CD14-positive monocyte (primary cell): ENCODE data around the gene CEP131. TPM values are rescaled to one million over a fixed set of nuclear protein-coding genes. Genes with fewer than 3 reads are reported as not detected.
"Not testable (repeated sequence)": the region's sequence is repeated elsewhere in the genome, so short reads cannot be mapped to it uniquely, and the experiment has no call there.

Experiments used
- DNase-seq, 3 donors: peaks; one replicate each; pipeline ENCODE4 v3.0.0-alpha.2; 2011 to 2022
- H2AFZ ChIP-seq: 2 replicates; pipeline ENCODE4 v1.6.0; 2012; ENCODE audit warnings: mild to moderate bottlenecking, low read depth, low read length, inconsistent platforms; ENCODE audit not compliant: insufficient read depth, poor library complexity, severe bottlenecking
- H3K27ac ChIP-seq, 2 donors: 1 replicate in 1 of 2; 2 replicates in 1 of 2; pipeline ENCODE4 v1.5.1; 2012 to 2013; ENCODE audit warnings: low read length in 2 of 2, control low read depth in 1 of 2, inconsistent platforms in 1 of 2, low read depth in 1 of 2, mild to moderate bottlenecking in 1 of 2
- H3K27me3 ChIP-seq, 2 donors: one replicate each; pipeline versions ENCODE4 v1.6.0 to v1.6.1; 2011 to 2013; ENCODE audit warnings: low read length in 2 of 2; ENCODE audit not compliant: control insufficient read depth in 2 of 2, insufficient read depth in 2 of 2
- H3K36me3 ChIP-seq, 2 donors: replicated peaks in 1 of 2; 1 replicate in 1 of 2; 2 replicates in 1 of 2; pipeline versions ENCODE4 v1.5.1 to v1.6.1; 2012 to 2013; ENCODE audit warnings: low read length in 2 of 2, control low read depth in 1 of 2, inconsistent platforms in 1 of 2, mild to moderate bottlenecking in 1 of 2; ENCODE audit not compliant: insufficient read depth in 2 of 2, control insufficient read depth in 1 of 2
- H3K4me1 ChIP-seq, 2 donors: 1 replicate in 1 of 2; 2 replicates in 1 of 2; pipeline versions ENCODE4 v1.5.1 to v1.6.1; 2012 to 2013; ENCODE audit warnings: low read length in 2 of 2, control low read depth in 1 of 2, inconsistent platforms in 1 of 2, mild to moderate bottlenecking in 1 of 2, moderate library complexity in 1 of 2; ENCODE audit not compliant: insufficient read depth in 2 of 2, control insufficient read depth in 1 of 2
- H3K4me2 ChIP-seq: replicated peaks from 2 replicates; pipeline ENCODE3; 2012; ENCODE audit warnings: low read length, moderate library complexity, mild to moderate bottlenecking; ENCODE audit not compliant: poor library complexity, severe bottlenecking; ENCODE audit errors: extremely low read depth
- H3K4me3 ChIP-seq, 3 experiments: fragments of 200-600 bp in 1 of 3; sonication (generic) in 1 of 3; replicated peaks in 1 of 3; 1 replicate in 2 of 3; 2 replicates in 1 of 3; pipeline ENCODE4 v1.5.1; 2011 to 2013; ENCODE audit warnings: low read length in 3 of 3, mild to moderate bottlenecking in 3 of 3, control low read depth in 2 of 3, low read depth in 2 of 3, inconsistent platforms in 1 of 3, moderate library complexity in 1 of 3
- H3K79me2 ChIP-seq: 2 replicates; pipeline ENCODE4 v1.6.0; 2012; ENCODE audit warnings: mild to moderate bottlenecking, control low read depth, inconsistent platforms, low read length, moderate library complexity; ENCODE audit not compliant: insufficient read depth
- H3K9ac ChIP-seq: 2 replicates; pipeline ENCODE4 v1.6.0; 2017; ENCODE audit warnings: low read length, mild to moderate bottlenecking; ENCODE audit not compliant: insufficient read depth, poor library complexity, severe bottlenecking
- H3K9me3 ChIP-seq, 2 donors: replicated peaks in 1 of 2; 1 replicate in 1 of 2; 2 replicates in 1 of 2; pipeline versions ENCODE4 v1.5.1 to v1.6.1; 2012 to 2013; ENCODE audit warnings: low read length in 2 of 2, control low read depth in 1 of 2; ENCODE audit not compliant: control insufficient read depth in 1 of 2, insufficient read depth in 1 of 2
- H4K20me1 ChIP-seq: 2 replicates; pipeline ENCODE4 v1.6.0; 2012; ENCODE audit warnings: mild to moderate bottlenecking, low read length, control low read depth, moderate library complexity; ENCODE audit not compliant: insufficient read depth
- H3K27ac Mint-ChIP-seq, 7 donors: one replicate each; pipeline ENCODE4 v1.8.0; 2020; ENCODE audit warnings: mild to moderate bottlenecking in 7 of 7, mixed read lengths in 7 of 7, moderate library complexity in 6 of 7, inconsistent platforms in 2 of 7
- H3K27me3 Mint-ChIP-seq, 3 donors: one replicate each; pipeline ENCODE4 v1.8.0; 2021 to 2022; ENCODE audit warnings: low read depth in 3 of 3, mild to moderate bottlenecking in 3 of 3, mixed read lengths in 3 of 3, moderate library complexity in 3 of 3, inconsistent platforms in 1 of 3
- H3K36me3 Mint-ChIP-seq, 2 donors: one replicate each; pipeline ENCODE4 v1.8.0; 2020; ENCODE audit warnings: mixed read lengths in 2 of 2, inconsistent platforms in 1 of 2, mild to moderate bottlenecking in 1 of 2
- H3K4me1 Mint-ChIP-seq: one replicate; pipeline ENCODE4 v1.8.0; 2020; ENCODE audit warnings: mild to moderate bottlenecking, mixed read lengths
- H3K4me3 Mint-ChIP-seq, 2 donors: one replicate each; pipeline ENCODE4 v1.8.0; 2020; ENCODE audit warnings: mild to moderate bottlenecking in 2 of 2, mixed read lengths in 2 of 2, moderate library complexity in 1 of 2
- H3K9me3 Mint-ChIP-seq, 7 donors: one replicate each; pipeline ENCODE4 v1.8.0; 2020 to 2022; ENCODE audit warnings: mixed read lengths in 7 of 7, mild to moderate bottlenecking in 6 of 7, moderate library complexity in 6 of 7, inconsistent platforms in 2 of 7
- WGBS: methylation state at CpG from one replicate; pipeline ENCODE4 v1.1.5; 2013; ENCODE audit warnings: missing lambda C conversion rate; ENCODE audit not compliant: insufficient coverage; 5-methylcytosine and 5-hydroxymethylcytosine counted together
- intact Hi-C, 2 donors: fragments of 100-400 bp; cut with micrococcal nuclease; formaldehyde crosslinking; loops; one replicate each; pipeline versions ENCODE4 v1.15.0 to v1.15.1; 2023
- polyA plus RNA-seq, 3 donors: library from polyadenylated mRNA; depleted of rRNA in 1 of 3; unstranded in 2 of 3; stranded (reverse) in 1 of 3; fragments of 300-500 nt in 2 of 3; fragments of >200 nt in 1 of 3; fragmentation: Illumina TruSeq in 2 of 3; gene quantifications; 1 replicate in 2 of 3; 2 replicates in 1 of 3; pipeline ENCODE4 v1.2.3, GENCODE V29; 2012 to 2021
- TF ChIP-seq, protein P1 (sequence below): fragments of 200-600 bp; IDR thresholded peaks from one replicate; pipeline ENCODE4 v1.8.0; 2022; ENCODE audit warnings: antibody characterized with exemption, mild to moderate bottlenecking

CEP131 gene
- polyA plus RNA-seq, 3 donors = 0.69 to 9.7 (median 1.0) TPM

DNA sequence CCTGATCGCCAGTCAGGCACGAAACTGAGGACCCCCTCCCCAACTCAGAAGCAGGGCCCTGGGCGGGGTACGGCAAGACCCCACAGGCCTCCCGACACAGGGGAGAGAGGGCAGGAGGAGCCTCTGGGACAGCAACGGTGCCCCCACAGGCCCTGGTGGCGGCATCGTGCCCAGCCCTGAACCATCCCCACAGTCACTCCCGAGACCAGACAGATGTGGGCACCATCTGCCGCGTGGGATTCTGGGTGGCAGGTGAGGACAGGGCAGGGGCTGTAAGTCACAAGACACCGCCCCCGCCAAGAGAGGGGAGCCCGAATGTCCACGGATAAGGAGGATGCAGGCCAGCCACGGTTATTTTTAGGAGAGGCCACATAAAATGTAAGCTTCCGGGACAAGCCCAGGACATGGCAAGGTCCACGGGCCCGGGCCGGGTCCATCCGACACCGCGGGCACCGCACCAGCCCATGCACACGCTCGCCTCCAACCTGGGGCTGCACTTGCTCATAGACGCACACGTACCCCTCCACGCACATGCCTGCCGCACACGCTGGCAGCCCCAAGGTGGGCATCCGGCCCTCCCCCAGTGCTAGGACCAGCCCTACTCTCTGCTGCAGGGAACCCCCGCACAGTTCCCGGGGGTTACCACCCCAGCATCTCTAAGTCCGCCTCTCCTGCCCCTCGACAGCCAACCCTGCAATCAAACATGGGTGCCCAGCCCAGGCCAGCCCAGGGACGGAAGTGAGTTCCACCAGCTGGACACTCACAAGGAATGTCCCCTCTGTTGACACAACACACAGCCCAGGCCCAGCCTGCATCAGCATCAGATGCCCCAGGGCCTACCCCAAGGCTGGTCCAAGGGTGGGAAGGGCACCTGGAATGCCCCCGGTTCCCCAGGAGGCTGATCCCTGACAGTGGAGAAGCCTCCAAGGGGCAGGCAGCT lies 65.6 kb downstream of the CEP131 start:
- Mint-ChIP-seq H3K36me3 (peaks cover 12 to 17% of the 10 kb centered on the region in 2 donors), H3K4me1 (peaks cover 38% of the 10 kb centered on the region), H3K9me3 (peaks cover 3 to 13% (median 10%) of the 10 kb centered on the region in 7 donors), H3K27ac (peak overlapping the region in 2 of 7 donors; percentile 58), H3K27me3 (peaks cover 0 to 4% (median 1%) of the 10 kb centered on the region in 3 donors), H3K4me3 (no peak overlapping the region)
- H3K27me3 ChIP-seq = no peaks in the 10 kb centered on the region
- no peak for DNase-seq
- TF ChIP-seq, protein P1, sequence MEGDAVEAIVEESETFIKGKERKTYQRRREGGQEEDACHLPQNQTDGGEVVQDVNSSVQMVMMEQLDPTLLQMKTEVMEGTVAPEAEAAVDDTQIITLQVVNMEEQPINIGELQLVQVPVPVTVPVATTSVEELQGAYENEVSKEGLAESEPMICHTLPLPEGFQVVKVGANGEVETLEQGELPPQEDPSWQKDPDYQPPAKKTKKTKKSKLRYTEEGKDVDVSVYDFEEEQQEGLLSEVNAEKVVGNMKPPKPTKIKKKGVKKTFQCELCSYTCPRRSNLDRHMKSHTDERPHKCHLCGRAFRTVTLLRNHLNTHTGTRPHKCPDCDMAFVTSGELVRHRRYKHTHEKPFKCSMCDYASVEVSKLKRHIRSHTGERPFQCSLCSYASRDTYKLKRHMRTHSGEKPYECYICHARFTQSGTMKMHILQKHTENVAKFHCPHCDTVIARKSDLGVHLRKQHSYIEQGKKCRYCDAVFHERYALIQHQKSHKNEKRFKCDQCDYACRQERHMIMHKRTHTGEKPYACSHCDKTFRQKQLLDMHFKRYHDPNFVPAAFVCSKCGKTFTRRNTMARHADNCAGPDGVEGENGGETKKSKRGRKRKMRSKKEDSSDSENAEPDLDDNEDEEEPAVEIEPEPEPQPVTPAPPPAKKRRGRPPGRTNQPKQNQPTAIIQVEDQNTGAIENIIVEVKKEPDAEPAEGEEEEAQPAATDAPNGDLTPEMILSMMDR = no peak
- no peak overlapping the region for H3K4me3 ChIP-seq
- no peaks in the 10 kb centered on the region for H3K36me3 ChIP-seq
- H3K4me1 ChIP-seq = peaks cover 41 to 54% of the 10 kb centered on the region in 2 donors
- H2AFZ ChIP-seq = no peak overlapping the region
- no peak overlapping the region for H3K27ac ChIP-seq
- peaks cover 47% of the 10 kb centered on the region for H3K79me2 ChIP-seq
- intact Hi-C loops = no loop called here
- H4K20me1 ChIP-seq = no peaks in the 10 kb centered on the region
- H3K9ac ChIP-seq = no peak overlapping the region
- whole genome bisulfite sequencing = 95% methylated on average over 32 of the region's 38 CpGs
- H3K9me3 ChIP-seq = peaks cover 0 to 8% of the 10 kb centered on the region in 2 donors
- H3K4me2 ChIP-seq = no peak overlapping the region

DNA sequence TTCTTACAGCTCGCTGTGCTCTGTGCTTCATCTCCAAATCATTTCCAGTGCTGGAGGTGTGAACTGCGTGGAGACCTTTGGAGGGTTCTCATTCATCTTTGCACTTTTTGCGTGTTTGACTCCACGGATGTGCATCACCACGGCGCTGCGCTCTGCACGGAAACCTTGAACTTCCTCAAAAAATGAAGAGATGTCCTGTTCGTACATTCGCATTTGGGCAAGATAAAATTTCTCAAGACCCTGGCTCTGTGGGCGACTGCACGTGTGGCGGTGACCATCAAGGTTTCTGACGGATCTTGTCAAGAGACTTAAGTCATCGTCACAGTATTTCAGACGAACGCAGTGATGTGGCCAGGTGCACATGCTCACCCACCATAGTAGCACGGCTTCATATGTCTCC lies 67.8 kb downstream of the CEP131 start:
- intact Hi-C loops = no loop called here

GRCh38 chr17:81154016-81154415 lies 68.7 kb downstream of the CEP131 start:
- H3K4me3 Mint-ChIP-seq, H3K9me3 ChIP-seq, H4K20me1 ChIP-seq, H3K27me3 ChIP-seq, H3K27me3 Mint-ChIP-seq, H3K4me3 ChIP-seq, H2AFZ ChIP-seq, intact Hi-C loops, H3K9ac ChIP-seq, DNase-seq, H3K4me2 ChIP-seq, H3K36me3 ChIP-seq: not testable (repeated sequence)
- WGBS = no CpG with 5 or more reads among the region's 9 CpGs
- H3K79me2 ChIP-seq = peaks cover 50% of the 10 kb centered on the region
- H3K27ac Mint-ChIP-seq = peak overlapping the region; percentile 93 to 100 (median 98)
- peak overlapping the region; percentile 97 to 100 for H3K27ac ChIP-seq
- H3K4me1 ChIP-seq = peaks cover 51 to 64% of the 10 kb centered on the region in 2 donors
- peaks cover 3 to 13% (median 10%) of the 10 kb centered on the region in 7 donors for H3K9me3 Mint-ChIP-seq
- peaks cover 56% of the 10 kb centered on the region for H3K4me1 Mint-ChIP-seq
- H3K36me3 Mint-ChIP-seq = peaks cover 15 to 26% of the 10 kb centered on the region in 2 donors

More for the DNA sequence above, 67.8 kb downstream of the CEP131 start:
- Histone ChIP-seq H3K4me2 (no peak overlapping the region), H4K20me1 (no peaks in the 10 kb centered on the region), H3K79me2 (peaks cover 53% of the 10 kb centered on the region), H3K4me1 (peaks cover 51 to 64% of the 10 kb centered on the region in 2 donors), H3K9ac (no peak overlapping the region), H2AFZ (no peak overlapping the region), H3K36me3 (no peaks in the 10 kb centered on the region), H3K4me3 (no peak overlapping the region), H3K27ac (peak overlapping the region; percentile 27 to 77), H3K9me3 (peaks cover 0 to 8% of the 10 kb centered on the region in 2 donors), H3K27me3 (no peaks in the 10 kb centered on the region)
- Mint-ChIP-seq H3K36me3 (peaks cover 15 to 24% of the 10 kb centered on the region in 2 donors), H3K27ac (peak overlapping the region; percentile 32 to 97 (median 87)), H3K4me1 (peaks cover 50% of the 10 kb centered on the region), H3K27me3 (peaks cover 0 to 1% (median 1%) of the 10 kb centered on the region in 3 donors), H3K4me3 (peak overlapping the region in 1 of 2 donors; percentile 60), H3K9me3 (peaks cover 3 to 13% (median 10%) of the 10 kb centered on the region in 7 donors)
- TF ChIP-seq, protein P1 = no peak
- WGBS = 14% methylated on average over 13 of the region's 18 CpGs
- peak; percentile 85 to 92 (median 89) for DNase-seq
